GM19372 (cell line): Measurements from ENCODE around the gene OR51A7.
"Not testable (repeated sequence)": the region's sequence is repeated elsewhere in the genome, so short reads cannot be mapped to it uniquely, and the experiment has no call there.

ENCODE experiments used
- ATAC-seq: cut with Tn5 transposase; IDR thresholded peaks from one replicate; pipeline ENCODE4 v1.9.1; 2021; ENCODE audit warnings: mild to moderate bottlenecking, low read depth, moderate library complexity; ENCODE audit not compliant: unreplicated experiment

Gene OR51A7

DNA sequence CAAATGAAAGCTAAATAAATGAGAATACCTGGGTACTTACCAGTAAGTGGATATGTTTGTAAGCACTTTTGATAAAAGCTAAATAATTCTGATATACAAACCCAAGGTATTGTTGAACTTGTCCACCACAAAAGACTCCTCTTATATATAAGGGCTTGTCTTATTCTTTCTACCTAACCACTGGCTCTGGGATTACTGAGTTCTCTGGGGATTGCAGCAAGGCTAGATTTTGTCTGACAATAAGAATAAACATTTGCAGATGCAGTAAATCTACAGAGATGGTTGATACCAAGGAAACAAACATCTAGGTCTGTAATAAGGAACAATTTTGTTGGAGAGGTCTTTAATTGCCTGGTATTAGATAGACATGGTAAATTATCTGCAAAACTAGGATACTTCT, 43.9 kb downstream of the OR51A7 start, which contains the start of gene OR51A4:
OR51A4 (minus strand) TSS at position 101 of the 400 bp plus-strand sequence. CDS start 505 bp downstream, outside the sequence.
- ATAC-seq, result no peak

DNA sequence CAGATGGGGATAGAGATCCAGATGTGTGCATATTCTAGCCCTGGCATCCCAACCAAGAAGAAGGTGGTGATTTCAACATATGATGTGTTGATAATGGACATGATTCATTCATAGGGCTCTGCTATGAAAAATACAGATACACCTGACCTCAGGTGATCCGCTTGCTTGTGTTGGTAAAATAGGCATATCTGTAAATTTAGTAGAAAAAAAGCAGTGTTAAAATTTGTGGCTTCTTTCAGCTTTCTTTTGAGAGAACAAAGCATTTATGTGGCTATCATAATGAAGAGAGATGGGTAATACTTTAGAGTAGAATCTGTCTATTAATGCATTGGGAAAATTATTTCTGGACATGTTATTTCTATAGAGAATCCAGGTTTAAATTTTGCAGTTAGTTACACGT, 52.0 kb downstream of the OR51A7 start, which contains the start of gene OR51A2:
OR51A2 (minus strand) TSS at position 101 of the 400 bp plus-strand sequence; CDS start at position 101, 0 bp downstream.
- ATAC-seq, result not testable (repeated sequence)

DNA sequence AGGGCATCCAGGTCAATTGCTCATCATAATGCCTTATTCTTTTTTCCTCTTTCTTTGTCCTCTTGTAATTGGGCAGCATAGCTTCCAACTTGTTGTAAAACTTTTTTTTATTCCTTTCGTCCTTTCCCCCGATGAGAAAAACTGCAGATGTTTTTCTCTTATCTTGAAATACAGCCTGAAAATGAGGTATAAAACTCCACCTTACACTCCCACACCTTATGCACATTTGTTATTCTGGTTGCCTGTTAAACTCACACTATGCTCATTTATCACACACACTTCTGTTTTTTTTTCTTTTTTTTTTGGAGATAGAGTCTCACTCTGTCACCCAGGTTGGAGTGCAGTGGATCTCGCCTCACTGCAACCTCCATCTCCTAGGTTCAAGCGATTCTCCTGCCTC, 53.8 kb downstream of the OR51A7 start:
- no peak for ATAC-seq
